ENCODE measurements around the gene TMEM63B.

DNA sequence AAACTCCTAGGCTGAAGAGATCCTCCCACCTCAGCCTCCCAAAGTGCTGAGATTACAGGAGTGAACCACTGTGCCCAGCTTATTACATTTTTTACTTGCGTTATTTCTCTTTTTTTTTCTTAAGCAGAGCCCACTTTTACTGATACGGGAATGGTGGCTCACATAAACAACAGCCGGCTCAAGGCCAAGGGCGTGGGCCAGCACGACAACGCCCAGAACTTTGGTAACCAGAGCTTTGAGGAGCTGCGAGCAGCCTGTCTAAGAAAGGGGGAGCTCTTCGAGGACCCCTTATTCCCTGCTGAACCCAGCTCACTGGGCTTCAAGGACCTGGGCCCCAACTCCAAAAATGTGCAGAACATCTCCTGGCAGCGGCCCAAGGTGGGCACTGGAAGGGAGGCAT is 41.8 kb downstream of the TMEM63B start:
- TF ChIP-seq, protein P1, sequence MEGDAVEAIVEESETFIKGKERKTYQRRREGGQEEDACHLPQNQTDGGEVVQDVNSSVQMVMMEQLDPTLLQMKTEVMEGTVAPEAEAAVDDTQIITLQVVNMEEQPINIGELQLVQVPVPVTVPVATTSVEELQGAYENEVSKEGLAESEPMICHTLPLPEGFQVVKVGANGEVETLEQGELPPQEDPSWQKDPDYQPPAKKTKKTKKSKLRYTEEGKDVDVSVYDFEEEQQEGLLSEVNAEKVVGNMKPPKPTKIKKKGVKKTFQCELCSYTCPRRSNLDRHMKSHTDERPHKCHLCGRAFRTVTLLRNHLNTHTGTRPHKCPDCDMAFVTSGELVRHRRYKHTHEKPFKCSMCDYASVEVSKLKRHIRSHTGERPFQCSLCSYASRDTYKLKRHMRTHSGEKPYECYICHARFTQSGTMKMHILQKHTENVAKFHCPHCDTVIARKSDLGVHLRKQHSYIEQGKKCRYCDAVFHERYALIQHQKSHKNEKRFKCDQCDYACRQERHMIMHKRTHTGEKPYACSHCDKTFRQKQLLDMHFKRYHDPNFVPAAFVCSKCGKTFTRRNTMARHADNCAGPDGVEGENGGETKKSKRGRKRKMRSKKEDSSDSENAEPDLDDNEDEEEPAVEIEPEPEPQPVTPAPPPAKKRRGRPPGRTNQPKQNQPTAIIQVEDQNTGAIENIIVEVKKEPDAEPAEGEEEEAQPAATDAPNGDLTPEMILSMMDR (conservative IDR thresholded peaks at IDR 0.05 in 1 of 2, IDR thresholded peaks at IDR 0.05 in 1 of 2; ENCODE audit: extremely low read depth in 1 of 2, insufficient read depth in 1 of 2, low read depth in 1 of 2, low read length in 2 of 2): no peak
- no peak for TF ChIP-seq EZH2 (IDR thresholded peaks at IDR 0.05; ENCODE audit: borderline replicate concordance, low read length)

Measured in mammary epithelial cell (primary cell).